IPS-18a (cell line): ENCODE results near the gene NBL1.

ENCODE experiments used
- H3K27ac ChIP-seq: one replicate; pipeline ENCODE4 v1.5.1; 2013; ENCODE audit warnings: low read length
- H3K27me3 ChIP-seq: one replicate; pipeline ENCODE4 v1.6.1; 2013; ENCODE audit warnings: mild to moderate bottlenecking, low read length; ENCODE audit not compliant: control insufficient read depth, insufficient read depth
- H3K36me3 ChIP-seq: one replicate; pipeline ENCODE4 v1.6.1; 2013; ENCODE audit warnings: low read depth, low read length; ENCODE audit not compliant: control insufficient read depth
- H3K4me1 ChIP-seq: one replicate; pipeline ENCODE4 v1.6.1; 2013; ENCODE audit warnings: low read depth, low read length; ENCODE audit not compliant: control insufficient read depth
- H3K4me3 ChIP-seq: one replicate; pipeline ENCODE4 v1.5.1; 2013; ENCODE audit warnings: low read length
- H3K9ac ChIP-seq: one replicate; pipeline ENCODE4 v1.6.1; 2013; ENCODE audit warnings: mild to moderate bottlenecking, low read length, moderate library complexity
- H3K9me3 ChIP-seq: one replicate; pipeline ENCODE4 v1.6.1; 2013; ENCODE audit warnings: low read depth, low read length; ENCODE audit not compliant: control insufficient read depth

NBL1 gene

GRCh38 chr1:19612530-19612929 lies 31.6 kb upstream of the NBL1 start:
- H3K9me3 ChIP-seq: no peaks in the 10 kb centered on the region
- no peak overlapping the region for H3K27ac ChIP-seq
- no peak overlapping the region for H3K4me3 ChIP-seq
- H3K36me3 ChIP-seq: no peaks in the 10 kb centered on the region
- no peaks in the 10 kb centered on the region for H3K27me3 ChIP-seq
- no peaks in the 10 kb centered on the region for H3K4me1 ChIP-seq
- no peak overlapping the region for H3K9ac ChIP-seq

GRCh38 chr1:19613171-19613703 lies 30.9 kb upstream of the NBL1 start:
- no peak overlapping the region for H3K4me3 ChIP-seq
- no peak overlapping the region for H3K27ac ChIP-seq
- no peaks in the 10 kb centered on the region for H3K9me3 ChIP-seq
- no peaks in the 10 kb centered on the region for H3K27me3 ChIP-seq
- no peak overlapping the region for H3K9ac ChIP-seq
- no peaks in the 10 kb centered on the region for H3K4me1 ChIP-seq
- H3K36me3 ChIP-seq: no peaks in the 10 kb centered on the region

GRCh38 chr1:19615438-19615837 lies 28.7 kb upstream of the NBL1 start:
- H3K9ac ChIP-seq: no peak overlapping the region
- H3K36me3 ChIP-seq: no peaks in the 10 kb centered on the region
- peaks cover 15% of the 10 kb centered on the region for H3K4me1 ChIP-seq
- H3K27me3 ChIP-seq: no peaks in the 10 kb centered on the region
- H3K4me3 ChIP-seq: no peak overlapping the region
- no peak overlapping the region for H3K27ac ChIP-seq
- no peaks in the 10 kb centered on the region for H3K9me3 ChIP-seq

GRCh38 chr1:19616489-19616888 lies 27.6 kb upstream of the NBL1 start:
- Histone ChIP-seq H3K4me1 (peaks cover 15% of the 10 kb centered on the region), H3K9me3 (no peaks in the 10 kb centered on the region), H3K27me3 (no peaks in the 10 kb centered on the region), H3K4me3 (no peak overlapping the region), H3K27ac (no peak overlapping the region), H3K36me3 (no peaks in the 10 kb centered on the region), H3K9ac (no peak overlapping the region)

GRCh38 chr1:19617376-19617775 lies 26.7 kb upstream of the NBL1 start:
- no peak overlapping the region for H3K9ac ChIP-seq
- H3K4me1 ChIP-seq: peaks cover 15% of the 10 kb centered on the region
- H3K9me3 ChIP-seq: no peaks in the 10 kb centered on the region
- no peaks in the 10 kb centered on the region for H3K27me3 ChIP-seq
- H3K4me3 ChIP-seq: no peak overlapping the region
- no peak overlapping the region for H3K27ac ChIP-seq
- H3K36me3 ChIP-seq: no peaks in the 10 kb centered on the region

- H3K36me3 ChIP-seq: peaks cover 2% of the 10 kb centered on the region
- H3K27ac ChIP-seq: no peak overlapping the region
- H3K4me3 ChIP-seq: no peak overlapping the region
- H3K4me1 ChIP-seq: peaks cover 15% of the 10 kb centered on the region
- H3K9me3 ChIP-seq: no peaks in the 10 kb centered on the region
- H3K9ac ChIP-seq: no peak overlapping the region
- H3K27me3 ChIP-seq: no peaks in the 10 kb centered on the region
These were observed 25.7 kb upstream of the NBL1 start for GRCh38 chr1:19618428-19618827.

- peaks cover 10% of the 10 kb centered on the region for H3K36me3 ChIP-seq
- H3K9ac ChIP-seq: no peak overlapping the region
These were observed 24.3 kb upstream of the NBL1 start for GRCh38 chr1:19619697-19620384.

GRCh38 chr1:19620786-19621185 lies 23.3 kb upstream of the NBL1 start:
- Histone ChIP-seq H3K4me1 (peaks cover 15% of the 10 kb centered on the region), H3K9me3 (no peaks in the 10 kb centered on the region), H3K9ac (no peak overlapping the region), H3K4me3 (no peak overlapping the region), H3K27me3 (no peaks in the 10 kb centered on the region), H3K27ac (no peak overlapping the region), H3K36me3 (peaks cover 19% of the 10 kb centered on the region)

More at GRCh38 chr1:19619697-19620384, 24.3 kb upstream of the NBL1 start:
- H3K27ac ChIP-seq: peak overlapping the region; percentile 3
- peaks cover 15% of the 10 kb centered on the region for H3K4me1 ChIP-seq
- no peaks in the 10 kb centered on the region for H3K27me3 ChIP-seq
- H3K9me3 ChIP-seq: no peaks in the 10 kb centered on the region
- H3K4me3 ChIP-seq: no peak overlapping the region

- H3K4me1 ChIP-seq: peaks cover 15% of the 10 kb centered on the region
- H3K27me3 ChIP-seq: no peaks in the 10 kb centered on the region
- no peak overlapping the region for H3K4me3 ChIP-seq
- H3K9ac ChIP-seq: no peak overlapping the region
- H3K9me3 ChIP-seq: no peaks in the 10 kb centered on the region
- H3K36me3 ChIP-seq: peaks cover 25% of the 10 kb centered on the region
- H3K27ac ChIP-seq: no peak overlapping the region
These were observed 22.7 kb upstream of the NBL1 start for GRCh38 chr1:19621274-19621950.

GRCh38 chr1:19622204-19622603 lies 21.9 kb upstream of the NBL1 start:
- H3K4me3 ChIP-seq: no peak overlapping the region
- H3K27me3 ChIP-seq: no peaks in the 10 kb centered on the region
- no peak overlapping the region for H3K9ac ChIP-seq
- H3K27ac ChIP-seq: no peak overlapping the region
- no peaks in the 10 kb centered on the region for H3K9me3 ChIP-seq
- peaks cover 33% of the 10 kb centered on the region for H3K36me3 ChIP-seq
- peaks cover 15% of the 10 kb centered on the region for H3K4me1 ChIP-seq

GRCh38 chr1:19623523-19623922 lies 20.6 kb upstream of the NBL1 start:
- peaks cover 36% of the 10 kb centered on the region for H3K36me3 ChIP-seq

More at GRCh38 chr1:19623523-19623922, 20.6 kb upstream of the NBL1 start:
- Histone ChIP-seq H3K9me3 (no peaks in the 10 kb centered on the region), H3K27ac (no peak overlapping the region), H3K4me3 (no peak overlapping the region), H3K4me1 (peaks cover 15% of the 10 kb centered on the region), H3K27me3 (no peaks in the 10 kb centered on the region), H3K9ac (no peak overlapping the region)
